Epidermal melanocyte (primary cell): ENCODE data around the gene HNRNPH2.

Experiments
- DNase-seq: peaks from one replicate; pipeline ENCODE4 v3.0.0; 2011; ENCODE audit warnings: low spot score; ENCODE audit not compliant: insufficient read length

The HNRNPH2 gene, protein sequence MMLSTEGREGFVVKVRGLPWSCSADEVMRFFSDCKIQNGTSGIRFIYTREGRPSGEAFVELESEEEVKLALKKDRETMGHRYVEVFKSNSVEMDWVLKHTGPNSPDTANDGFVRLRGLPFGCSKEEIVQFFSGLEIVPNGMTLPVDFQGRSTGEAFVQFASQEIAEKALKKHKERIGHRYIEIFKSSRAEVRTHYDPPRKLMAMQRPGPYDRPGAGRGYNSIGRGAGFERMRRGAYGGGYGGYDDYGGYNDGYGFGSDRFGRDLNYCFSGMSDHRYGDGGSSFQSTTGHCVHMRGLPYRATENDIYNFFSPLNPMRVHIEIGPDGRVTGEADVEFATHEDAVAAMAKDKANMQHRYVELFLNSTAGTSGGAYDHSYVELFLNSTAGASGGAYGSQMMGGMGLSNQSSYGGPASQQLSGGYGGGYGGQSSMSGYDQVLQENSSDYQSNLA

DNA sequence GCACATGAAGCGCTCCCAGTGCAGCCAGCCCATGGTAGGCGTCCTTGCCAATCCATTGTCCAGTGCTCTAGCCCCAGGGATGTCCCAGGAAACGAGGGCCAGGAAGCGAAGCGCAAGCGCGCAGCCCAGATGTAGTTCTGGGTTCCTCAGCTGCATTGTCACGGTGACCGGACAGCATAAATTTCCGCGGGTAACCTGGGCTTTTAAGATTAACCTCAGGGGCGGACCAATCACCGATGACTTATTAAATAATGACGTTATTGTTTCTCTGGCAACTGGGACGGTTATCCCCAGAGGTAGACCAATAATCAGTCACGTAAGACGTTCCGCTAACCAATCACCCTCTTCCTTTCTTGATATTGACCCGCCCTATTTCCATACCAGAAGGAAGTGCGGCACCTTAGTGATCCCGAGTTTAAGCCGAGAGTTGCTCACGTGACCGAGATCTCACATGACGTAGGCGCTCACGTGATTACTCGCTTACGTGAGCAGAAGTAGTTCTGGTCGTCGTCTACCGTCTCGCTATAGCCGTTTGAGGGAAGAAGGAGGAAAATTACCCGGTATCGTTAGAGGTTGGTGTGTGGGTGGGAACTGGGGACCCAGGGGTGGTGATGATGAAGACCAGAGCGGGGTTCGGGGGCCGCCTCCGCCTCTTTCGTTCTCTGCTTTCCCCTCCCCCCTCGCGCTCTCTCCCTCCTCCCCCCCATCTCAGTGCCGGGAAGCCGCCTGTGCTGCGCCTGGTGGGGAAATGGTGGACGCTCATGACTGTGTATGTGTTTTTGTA, at the start of gene HNRNPH2, which contains the start of gene GLA:
TSS of gene HNRNPH2 (plus strand) at position 475 of the 784 bp plus-strand sequence. CDS start 3,767 bp downstream, outside the sequence.
TSS of gene GLA (minus strand) at position 178 of the 784 bp plus-strand sequence. CDS start at position 156, 22 bp downstream.
- peak; percentile 63 for DNase-seq

DNA sequence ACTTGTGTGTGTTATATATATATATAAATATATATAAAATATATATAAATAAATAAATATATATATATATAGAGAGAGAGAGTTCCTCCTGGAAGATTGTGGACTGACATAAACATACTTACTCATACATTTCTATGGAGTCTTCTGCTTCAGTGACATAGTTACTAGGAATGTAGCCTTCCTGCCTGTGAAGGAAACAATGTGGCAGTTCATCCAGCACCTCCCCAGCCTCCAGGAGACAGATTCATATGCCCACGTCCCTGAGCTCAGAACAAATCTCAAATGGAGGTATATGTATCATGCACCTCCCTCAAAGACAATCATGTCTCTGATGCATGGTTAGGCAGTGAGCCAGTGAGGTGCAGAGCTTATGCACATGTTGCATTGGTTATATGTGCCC, 48.1 kb upstream of the HNRNPH2 start:
- no peak for DNase-seq

DNA sequence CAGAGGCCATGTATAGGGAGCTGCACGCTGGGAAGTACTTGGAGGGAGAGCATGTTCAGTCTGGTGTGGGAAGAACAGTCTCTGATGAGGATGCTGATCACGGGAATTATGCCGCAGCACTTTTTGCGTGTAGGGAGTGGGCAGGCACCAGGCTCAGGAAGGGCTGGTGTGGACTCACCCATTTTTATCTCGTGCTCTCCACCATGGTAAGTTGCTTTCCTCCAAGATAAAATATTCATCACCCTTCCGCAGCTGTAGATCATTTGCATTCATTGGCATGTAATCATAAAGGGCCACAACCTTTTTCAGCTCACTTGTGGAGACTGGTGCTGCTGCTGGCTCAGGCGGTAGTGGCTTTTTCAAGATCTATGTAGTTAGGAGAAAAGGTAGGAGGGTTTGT, 47.6 kb upstream of the HNRNPH2 start:
- no peak for DNase-seq

DNA sequence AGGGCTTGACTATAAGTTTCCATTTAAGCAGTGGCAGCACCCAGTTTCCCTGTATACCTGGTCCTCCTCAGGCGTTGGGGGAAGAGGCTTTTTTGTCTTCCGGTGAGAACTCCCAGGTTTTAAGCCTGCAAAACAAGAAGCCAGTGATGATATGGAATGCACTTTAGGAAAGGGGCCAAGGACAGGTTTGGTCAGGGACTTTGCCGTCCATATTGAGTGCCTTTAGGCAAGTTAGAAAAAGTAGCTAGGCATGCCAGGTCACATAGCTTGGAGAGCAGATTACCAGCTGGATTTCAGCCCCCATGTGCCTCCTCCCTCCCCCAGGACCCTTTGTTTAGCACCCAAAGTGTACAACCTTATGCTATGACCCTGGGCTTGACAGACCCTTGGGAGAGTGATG, 45.9 kb upstream of the HNRNPH2 start:
- DNase-seq, result no peak

DNA sequence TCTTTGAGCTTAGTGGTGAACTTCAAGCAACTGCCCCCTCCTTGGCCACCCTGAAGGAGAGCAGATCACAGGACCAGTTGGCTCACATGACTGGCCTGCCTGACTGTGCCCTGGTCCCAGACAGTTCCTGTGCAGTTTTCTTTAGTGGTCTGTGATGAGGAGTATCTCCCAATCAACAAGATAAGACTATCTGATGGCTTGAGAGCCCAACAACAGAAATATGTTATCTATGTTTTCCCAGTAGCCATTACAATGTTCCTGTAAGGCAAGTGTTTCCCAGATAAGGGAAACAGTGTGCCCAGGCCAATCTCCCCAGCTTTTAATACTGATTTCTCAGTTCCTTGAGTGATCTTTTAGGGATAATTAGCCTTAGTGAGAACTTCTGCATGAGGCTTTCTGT, 45.3 kb upstream of the HNRNPH2 start:
- DNase-seq, result no peak

DNA sequence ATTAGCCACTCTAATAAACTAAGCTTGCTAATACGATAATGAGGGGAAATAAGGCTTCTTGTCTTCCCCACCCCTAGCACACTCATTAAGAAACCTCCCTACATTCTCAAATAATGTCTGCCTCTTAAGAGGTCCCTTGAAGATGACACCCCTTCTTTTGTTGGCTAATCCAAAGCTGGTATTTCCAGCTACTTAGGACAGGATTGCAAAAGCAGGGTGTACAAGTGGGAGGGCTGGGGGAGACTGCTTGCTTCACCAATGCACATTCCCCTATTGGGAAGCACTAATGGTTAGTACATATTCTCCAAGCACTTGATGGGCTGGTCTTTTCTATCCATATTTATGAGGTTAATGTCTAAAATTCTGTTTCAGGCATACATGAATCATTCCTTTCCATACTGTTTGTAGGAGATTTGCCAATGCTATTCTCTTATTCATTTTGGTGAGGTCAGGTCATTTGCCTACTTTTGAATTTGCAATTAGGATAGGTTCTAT, 42.7 kb upstream of the HNRNPH2 start:
- DNase-seq, result no peak

DNA sequence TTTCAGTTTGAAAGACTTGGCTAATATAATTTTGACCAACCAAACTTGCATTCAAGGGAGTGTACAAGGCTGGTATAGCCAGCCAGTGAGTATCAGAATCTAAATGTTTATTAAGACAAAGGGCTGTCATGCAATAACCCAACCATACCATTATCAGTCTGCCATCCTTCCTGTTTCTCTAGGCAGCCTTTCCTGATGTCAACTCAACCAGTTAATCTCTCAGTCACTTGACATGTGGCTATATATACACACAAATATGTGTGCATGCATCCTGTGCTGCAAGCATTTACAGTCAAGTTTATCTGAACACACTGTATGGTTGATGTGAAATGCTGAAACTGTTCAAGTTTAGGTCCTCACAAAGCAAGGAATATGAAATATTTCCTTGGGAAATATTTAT, 39.2 kb upstream of the HNRNPH2 start:
- no peak for DNase-seq

DNA sequence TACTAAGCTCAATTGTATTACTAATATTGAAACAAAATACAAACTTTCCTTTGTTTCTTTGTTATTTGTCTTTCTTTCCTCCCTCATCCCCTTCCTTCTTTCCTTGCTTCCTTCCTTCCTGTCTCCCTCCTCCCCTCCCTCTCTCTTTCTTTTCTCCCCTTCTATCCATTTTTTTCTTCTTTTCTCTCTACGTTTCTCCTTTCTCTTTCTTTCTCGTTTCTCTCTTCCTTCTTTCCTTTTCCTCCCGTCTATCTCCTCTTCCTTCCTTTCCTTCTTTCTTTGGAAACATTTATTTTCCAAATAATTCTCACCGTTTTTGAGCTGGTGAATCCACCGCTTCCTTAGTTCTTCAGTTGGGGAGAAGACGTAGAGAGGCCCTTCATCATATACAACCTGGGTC, 38.3 kb upstream of the HNRNPH2 start:
- no peak for DNase-seq

DNA sequence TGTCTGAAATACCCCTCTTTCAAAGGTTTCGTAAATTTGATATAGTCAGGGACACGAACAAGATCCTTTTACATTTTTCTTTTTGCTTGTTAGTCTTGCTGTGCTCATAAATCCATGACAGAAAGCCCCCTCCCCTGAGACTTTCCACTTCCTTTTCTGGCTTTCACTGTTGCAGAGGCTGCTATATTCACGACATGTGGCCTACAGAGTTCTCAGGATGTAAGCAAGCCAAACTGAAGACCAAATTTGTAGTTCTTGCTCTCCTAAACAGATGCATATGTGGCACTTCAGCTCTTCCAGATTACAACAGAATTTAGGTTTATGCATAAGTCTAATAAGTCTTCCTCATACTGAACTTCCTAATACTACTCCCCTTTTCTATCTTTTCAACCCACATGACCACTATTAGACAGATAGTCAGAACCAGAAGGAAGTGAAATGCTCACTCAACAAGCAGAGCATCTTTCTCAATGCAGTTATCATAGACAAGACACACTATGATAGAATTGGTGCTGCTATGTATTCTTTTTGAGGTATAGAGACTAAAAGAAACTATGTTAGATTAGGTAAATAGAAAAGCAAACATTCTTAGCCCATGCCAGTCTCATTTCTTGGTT, 37.0 kb upstream of the HNRNPH2 start:
- no peak for DNase-seq

DNA sequence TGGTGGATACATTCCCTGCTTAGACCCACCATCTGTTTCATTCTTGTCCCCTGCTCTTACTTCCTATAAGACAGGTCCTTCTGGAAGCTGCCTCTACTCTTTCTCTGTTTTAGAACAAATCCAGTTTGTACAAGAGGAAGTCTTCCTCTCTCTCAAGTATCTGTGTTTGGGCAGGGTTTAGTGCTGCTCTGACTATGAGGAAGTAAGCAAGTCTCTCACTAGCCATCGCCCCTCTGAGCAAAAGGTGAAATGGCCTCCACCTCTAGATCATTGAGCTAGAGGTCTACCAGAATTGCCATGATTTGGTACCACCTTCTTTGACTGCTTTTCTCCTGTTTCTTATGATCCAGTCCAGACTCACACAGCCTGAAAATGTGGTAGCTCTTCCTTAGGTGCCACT, 30.5 kb upstream of the HNRNPH2 start:
- no peak for DNase-seq

DNA sequence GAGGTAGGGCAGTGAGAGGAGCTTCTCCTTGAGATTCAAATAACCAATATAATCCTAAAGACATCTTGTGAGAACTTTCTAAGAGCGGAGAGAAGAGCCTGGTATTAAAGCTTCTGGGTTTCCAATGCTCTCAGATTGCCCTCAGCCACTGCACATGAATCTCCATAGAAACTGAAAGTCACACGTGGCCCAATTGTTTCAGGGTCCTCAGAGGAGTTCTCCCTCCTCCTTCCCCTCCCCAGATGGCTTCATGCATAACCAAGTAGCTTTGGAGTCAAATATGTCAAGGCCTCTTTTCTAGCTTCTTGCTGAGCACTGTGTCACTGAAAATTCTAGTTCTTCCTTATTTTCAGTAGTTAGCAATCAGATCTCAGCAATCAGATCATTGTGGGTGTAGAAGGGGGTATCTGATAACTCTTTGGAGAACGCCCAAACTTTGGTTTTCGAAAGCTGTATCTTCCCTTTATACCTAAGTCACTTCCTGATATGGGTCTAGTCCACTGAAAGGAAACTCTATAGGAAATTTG, 24.3 kb upstream of the HNRNPH2 start:
- DNase-seq, result no peak

DNA sequence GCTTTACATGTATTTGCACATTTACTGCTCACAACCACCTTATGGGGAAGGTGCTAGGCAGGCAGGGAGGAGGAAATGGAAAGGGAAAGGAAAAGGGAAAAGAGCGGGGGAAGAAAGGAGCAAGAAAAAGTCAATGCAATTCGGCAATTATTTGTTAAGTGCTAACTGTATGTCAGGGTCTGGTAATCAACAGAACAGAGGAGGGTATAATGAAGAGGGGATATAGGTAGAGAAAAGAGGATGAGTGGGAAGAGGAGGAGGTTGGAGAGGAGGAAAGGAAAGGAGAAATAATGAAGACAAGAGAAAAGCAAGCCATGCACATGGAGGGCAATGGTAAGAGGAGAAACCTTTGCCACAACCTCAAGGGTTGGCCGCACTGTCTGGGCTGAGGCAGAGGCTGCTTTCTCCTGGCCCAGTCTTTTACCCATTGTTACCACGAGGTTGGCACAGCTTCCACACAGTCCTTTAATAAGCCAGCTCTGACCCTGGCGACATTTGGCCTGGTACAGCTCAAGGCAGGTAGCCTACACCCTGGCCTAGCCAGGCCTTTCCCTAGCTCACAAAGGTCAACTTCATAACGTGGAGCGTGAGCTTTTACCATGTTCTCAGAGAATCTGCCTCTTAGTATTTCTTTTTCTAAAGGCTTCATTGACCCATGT, 22.9 kb upstream of the HNRNPH2 start:
- DNase-seq, result no peak

DNA sequence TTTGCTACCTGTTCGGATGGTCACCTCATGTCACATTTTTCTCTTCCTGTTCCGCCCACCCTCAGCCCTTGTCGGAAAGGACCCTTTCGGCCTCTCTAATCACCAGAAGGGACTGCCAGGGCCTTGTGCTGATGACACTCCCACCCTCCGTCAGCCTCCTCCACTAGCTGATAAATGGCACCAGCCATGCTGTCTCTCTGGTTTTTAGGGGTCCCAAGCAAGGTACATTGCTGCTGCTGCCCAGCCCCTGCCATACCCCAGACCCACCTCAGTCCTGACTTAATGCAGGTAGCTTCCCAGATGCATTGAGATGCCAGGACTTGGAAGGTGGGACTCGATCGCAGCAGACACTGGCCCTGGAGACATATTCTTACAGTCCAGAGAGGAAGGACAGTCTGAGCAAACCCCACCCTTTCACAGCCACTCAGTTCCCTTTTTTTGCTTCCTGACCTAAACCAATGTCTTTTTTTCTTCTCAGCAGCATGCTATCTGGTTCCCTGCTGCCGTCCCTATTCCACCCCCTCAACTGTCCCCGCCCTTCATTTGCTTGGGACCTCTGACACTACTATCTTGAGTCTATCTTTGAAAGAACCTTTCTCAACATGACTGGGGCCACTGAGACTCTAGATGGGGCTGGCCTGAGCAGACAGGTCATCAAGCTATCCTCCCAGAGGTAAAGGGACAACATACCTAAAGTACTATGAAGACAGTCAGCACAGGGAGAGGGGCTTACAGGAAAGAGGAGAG, 22.1 kb upstream of the HNRNPH2 start, which contains the start of gene BTK:
TSS of gene BTK (minus strand) at position 397 of the 747 bp plus-strand sequence. CDS start 10,907 bp downstream, outside the sequence.
- DNase-seq, result no peak

DNA sequence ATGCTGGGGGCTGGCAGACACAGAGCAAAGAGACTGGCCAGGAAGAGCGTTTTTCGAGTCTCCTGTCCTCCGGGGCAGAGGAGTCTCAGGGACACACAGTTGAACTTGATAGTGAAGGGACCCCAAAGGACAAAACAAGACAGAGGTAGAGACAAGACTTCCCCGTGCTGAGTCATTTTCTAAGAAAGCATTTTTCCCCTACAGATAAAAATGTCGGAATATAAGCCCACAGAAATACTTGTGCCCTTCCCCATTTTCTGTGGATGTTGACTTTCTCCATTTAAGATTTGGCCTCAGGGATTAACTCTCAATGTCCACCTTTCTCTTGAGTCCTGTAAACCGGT, 21.5 kb upstream of the HNRNPH2 start:
- no peak for DNase-seq

DNA sequence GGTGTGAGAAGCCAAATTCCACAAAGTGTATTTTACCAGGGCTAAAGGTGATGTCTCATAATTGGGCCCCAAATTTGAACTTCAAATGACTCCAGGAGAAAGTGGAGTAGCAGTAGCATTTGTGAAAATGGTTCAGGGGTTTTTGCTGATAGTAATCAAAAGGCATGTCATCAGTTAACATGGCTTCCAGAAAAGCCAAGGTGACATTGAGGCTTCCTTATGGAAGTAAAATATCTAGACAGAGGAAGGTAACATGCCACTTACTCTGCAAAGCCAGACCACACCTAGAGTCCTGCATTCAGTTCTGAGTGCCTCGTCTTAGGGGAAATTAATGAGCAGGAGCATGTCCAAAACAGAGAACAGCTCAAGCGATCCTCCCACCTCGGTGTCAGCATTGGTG, 19.4 kb upstream of the HNRNPH2 start:
- DNase-seq, result no peak

DNA sequence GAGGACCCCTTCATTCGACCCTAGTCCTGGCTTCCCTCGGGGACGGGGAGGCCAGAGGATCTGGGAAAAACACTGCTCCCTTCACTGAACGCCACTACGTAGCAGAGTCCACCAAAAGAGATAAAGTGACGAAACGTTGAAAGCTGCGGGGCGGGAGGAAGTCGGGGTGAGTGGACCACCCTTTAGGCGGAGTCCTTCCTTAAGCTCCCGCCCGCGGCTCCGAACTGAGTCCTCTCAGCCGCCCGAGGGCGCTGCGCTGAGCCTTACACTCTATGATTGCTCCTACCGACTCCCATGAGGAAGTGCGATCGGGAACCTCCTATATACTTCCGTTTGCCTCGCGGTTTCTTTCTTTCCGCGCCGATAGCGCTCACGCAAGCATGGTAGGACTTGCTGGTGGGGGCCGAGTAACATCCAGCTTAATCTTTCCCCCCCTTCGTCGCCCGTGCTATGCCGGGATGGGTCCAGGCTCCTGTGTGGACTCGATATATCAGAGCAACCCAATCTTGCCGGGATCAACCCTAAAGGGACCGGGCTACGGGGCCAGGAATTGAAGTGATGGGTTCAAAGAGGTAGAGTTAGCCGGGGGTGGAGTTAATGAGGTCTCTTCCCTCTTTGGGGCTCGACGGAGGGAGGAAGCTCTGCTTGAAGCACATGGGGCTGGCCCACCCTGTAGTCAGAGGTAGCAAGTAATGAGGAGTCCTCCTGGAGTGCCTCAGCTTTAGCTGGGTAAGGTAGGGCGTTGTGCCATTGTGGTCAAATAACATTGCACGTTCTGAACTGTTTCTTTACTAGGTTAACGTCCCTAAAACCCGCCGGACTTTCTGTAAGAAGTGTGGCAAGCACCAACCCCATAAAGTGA, 17.1 kb upstream of the HNRNPH2 start, which contains the start of gene RPL36A:
TSS of gene RPL36A (plus strand) at position 348 of the 862 bp plus-strand sequence. CDS start at position 381, 33 bp downstream.
- peak; percentile 58 for DNase-seq

DNA sequence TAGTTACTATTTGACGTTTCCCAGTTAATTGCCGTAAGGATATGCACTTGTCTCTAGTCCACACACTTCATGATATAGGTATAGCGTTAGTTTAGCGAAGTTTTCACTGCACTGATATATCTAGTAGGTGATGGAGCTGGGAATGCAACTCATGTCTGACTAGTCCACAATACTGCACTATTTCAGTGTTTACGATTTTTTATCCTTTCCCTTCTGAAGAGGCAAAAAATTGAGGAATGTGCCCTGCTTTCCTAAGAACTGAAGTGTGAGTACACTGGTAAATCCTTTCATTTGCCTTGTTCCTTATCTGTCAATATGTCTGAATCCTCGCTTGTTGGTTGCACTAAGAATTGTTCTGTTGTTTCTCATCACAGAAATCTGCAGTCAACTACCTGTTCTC, 16.2 kb upstream of the HNRNPH2 start:
- no peak for DNase-seq

DNA sequence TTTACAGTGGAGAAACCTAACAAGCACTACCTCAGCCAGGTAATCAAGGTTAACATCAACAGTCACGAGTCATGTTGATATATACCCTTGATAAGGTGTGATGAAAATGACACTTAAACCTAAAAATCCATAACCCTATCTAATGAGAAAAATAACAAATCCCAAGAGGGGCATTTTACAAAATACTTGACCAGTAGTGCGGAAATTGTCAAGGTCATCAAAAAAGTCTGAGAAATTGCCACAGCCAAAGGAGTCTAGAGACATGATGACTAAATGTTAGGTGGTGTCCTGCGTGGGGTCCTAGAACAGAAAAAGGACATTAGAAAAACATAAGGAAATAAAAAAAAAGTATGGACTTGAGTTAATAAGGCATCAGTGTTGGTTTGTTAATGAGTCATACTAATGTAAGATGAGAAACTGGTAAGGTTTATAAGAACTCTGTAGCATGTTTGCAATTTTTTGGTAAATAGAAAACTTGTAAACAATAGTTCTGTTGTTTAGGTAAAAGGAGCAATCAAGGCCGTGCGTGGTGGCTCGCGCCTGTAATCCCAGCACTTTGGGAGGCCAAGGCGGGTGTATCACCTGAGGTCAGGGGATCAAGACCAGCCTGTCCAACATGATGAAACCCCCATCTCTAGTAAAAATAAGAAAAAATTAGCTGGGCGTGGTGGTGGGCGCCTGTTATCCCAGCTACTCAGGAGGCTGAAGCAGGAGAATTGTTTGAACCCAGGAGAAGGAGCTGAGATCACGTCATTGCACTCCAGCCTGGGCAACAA, 14.3 kb upstream of the HNRNPH2 start:
- DNase-seq, result no peak
